GM12873 (cell line): Measurements from ENCODE around the gene HSFX4.
"Not testable (repeated sequence)": the region's sequence is repeated elsewhere in the genome, so short reads cannot be mapped to it uniquely, and the experiment has no call there.

Experiments used
- CTCF ChIP-seq: IDR thresholded peaks from 2 replicates; pipeline ENCODE4 v1.5.1; 2012; ENCODE audit warnings: low read depth, mild to moderate bottlenecking, moderate library complexity, low read length, control low read depth; ENCODE audit not compliant: insufficient read depth; ENCODE audit errors: missing control alignments

HSFX4 gene

DNA sequence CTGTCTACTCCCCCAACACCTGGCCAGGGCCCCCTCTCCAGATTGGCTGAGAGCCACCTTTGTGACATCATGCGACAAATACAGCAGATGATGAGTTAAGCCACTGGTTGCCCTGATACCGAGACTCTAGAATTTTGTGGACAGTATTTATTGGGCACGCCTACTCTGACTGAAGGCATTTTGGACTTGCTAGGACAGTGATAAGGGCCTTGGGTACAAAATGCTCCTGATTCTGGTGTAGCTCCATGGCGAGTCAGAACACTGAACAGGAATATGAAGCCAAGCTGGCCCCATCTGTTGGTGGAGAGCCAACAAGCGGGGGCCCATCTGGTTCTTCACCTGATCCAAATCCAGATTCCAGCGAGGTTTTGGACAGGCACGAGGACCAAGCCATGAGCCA lies at the start of gene HSFX4:
Gene HSFX4 (plus strand): TSS at position 174 of the 400 bp plus-strand sequence. CDS start 72 bp downstream, at position 246.
- not testable (repeated sequence) for TF ChIP-seq CTCF

GRCh38 chrX:149881081-149881711 lies 48.2 kb upstream of the HSFX4 start, which contains the start of gene MAGEA8:
Gene MAGEA8, plus strand, starts transcription at chrX:149881183. Its CDS starts 3,090 bp downstream, at chrX:149884273.
- TF ChIP-seq CTCF, result peak; percentile 51

GRCh38 chrX:149898554-149898953 lies 30.8 kb upstream of the HSFX4 start:
- TF ChIP-seq CTCF, result no peak

DNA sequence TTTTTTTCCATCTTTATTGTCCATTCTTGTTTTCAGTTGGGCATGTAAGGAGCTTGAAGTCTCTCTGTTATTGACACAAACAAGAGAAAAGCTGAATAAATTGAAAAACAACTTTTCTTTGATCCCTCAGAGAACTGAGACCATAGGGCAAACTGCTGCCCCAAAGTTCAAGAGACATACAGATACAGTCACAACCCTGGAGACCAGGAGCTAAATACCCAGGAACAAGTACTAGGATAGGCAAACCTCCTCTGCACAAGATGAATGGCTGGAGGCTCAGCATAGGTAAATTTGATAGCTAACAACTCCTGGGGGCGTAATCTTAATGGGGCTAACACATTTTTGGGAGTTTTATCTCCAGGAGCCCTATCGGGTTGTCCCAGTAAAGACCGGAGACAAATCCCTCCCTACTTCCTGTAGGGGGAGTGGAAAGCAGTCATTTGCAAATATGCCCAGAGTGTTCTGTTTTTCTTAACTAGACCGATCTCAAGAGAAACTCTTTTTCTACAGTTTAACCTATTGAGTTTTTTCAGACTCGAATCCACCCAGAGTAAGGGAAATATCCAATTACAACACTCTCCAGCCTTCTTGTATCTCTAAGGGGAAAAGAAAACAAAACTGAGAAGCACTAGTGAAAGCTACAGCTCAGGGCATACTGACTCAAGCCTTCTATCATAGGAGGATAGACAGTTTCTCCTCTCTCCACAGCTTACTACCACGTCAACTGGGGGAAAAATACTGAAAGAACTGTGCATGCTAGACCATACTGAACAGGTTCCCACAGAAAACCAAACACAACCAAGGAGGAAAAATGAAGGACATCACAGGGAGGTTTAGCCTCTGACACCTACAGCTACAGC lies 25.3 kb upstream of the HSFX4 start:
- TF ChIP-seq CTCF, result peak; percentile 8

DNA sequence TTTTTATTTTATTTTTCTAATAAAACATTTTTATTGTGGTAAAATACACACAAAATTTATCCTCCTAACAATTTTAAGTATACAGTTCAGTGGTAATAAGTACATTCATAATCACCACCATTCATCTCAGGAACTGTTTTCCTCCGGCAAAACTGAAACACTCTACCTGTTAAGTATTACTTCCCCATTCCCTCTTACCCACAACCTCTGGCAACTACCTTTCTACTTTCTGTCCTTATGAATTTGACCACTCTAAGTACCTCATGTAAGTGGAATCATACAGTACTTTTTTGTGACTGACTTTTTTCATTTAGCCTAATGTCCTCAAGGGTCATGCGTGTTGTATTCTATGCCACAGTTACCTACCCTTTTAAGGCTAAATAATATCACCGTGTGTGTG lies 21.1 kb upstream of the HSFX4 start:
- TF ChIP-seq CTCF, result no peak

DNA sequence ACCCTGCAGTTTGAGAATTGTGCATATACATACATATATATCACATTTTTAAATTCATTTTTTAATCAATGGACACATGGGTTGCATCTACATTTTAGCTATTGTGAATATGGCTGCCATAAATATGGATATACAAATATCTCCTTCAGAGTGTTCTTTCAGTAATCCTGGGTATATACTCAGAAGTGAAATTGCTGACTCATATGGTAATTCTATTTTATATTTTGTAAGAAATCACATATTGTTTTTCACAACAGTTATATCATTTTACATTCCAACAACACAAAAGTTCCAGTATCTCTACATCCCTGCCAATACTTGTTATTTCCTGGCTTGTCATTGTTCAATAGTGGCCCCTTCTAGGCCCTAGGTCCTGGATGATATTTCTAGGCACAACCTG lies 20.6 kb upstream of the HSFX4 start:
- TF ChIP-seq CTCF, result no peak
